SKM-1 treated with dmso at 0.1 percent for 144 hours (cell line): ENCODE data around the gene SACS.
"Not testable (repeated sequence)": the region's sequence is repeated elsewhere in the genome, so short reads cannot be mapped to it uniquely, and the experiment has no call there.

Experiments
- DNase-seq: peaks from one replicate; lab custom pipeline; 2025; ENCODE audit not compliant: unreplicated experiment; lab: John Stamatoyannopoulos, UW

Gene SACS

DNA sequence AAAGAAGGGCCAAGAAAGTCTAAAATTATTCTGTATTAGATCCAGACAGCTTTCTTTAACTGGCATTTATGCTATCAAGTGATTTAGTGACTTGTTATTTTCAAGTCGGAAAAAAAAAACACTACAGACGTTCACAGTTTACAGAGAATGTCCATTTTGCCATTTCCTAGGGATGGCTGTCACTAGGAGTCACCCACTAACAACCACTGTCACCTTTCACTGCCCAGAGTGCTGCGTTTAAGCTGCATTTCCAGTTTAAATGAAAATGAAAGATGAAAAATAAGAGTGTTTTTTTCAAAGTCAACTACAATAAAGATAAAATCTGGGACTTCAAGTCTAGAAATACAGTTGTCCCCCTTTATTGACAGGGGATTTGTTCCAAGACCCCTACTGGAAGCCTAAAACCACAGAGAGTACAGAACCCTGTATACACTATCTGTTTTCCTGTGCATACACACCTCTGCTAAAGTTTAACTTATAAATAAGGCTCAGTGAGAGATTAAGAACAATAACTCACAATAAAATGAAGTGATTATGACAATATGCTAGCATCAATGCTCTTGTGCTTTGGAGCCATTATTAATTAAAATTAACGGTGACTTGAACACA lies 112.5 kb downstream of the SACS start:
- DNase-seq, result no peak

DNA sequence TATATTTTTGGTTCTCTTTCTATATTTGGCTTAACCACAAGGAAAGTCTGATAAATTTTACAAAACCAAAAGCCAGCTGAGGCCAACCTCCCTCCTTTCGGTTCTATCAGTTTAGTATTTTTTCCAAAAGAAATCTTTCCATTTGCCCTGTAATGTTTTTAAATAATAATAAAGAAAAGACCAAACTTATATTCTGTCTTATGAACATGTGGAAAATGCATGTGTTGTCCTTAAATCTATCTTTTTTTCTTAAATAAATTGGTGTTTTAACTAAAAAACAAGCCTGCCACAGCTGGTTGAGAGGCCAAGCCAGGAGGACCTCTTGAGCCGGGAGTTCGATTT lies 113.6 kb downstream of the SACS start:
- no peak for DNase-seq

DNA sequence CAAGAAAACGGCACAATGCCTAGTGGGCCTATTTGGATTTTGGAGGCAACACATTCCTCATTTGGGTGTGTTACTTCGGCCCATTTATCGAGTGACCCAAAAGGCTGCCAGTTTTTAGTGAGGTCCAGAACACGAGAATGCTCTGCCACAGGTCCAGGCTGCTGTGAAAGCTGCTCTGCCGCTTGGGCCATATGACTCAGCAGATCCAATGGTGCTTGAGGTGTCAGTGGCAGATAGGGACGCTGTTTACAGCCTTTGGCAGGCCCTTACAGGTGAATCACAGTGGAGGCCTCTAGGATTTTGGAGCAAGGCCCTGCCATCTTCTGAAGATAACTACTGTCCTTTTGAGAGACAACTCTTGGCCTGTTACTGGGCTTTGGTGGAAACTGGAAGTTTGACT lies 118.7 kb downstream of the SACS start:
- DNase-seq, result not testable (repeated sequence)

DNA sequence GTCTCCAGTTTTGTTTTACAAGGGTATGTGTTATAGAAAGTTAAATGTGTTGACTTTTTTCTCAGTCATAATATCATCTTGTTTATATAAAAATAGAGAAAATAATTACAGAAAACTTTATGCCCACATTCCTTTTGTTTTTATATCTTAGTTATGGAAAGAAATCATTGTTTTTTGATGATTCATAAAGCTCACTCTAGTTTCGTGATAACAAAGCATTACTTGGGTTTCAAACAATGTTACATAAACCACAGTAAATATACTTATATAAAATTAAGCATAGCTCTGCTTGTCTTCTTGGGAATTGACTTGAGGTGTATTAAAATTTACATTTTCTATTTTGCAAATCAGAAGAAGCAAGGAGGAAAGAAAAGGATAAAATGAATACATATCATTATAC lies 140.9 kb downstream of the SACS start:
- no peak for DNase-seq

DNA sequence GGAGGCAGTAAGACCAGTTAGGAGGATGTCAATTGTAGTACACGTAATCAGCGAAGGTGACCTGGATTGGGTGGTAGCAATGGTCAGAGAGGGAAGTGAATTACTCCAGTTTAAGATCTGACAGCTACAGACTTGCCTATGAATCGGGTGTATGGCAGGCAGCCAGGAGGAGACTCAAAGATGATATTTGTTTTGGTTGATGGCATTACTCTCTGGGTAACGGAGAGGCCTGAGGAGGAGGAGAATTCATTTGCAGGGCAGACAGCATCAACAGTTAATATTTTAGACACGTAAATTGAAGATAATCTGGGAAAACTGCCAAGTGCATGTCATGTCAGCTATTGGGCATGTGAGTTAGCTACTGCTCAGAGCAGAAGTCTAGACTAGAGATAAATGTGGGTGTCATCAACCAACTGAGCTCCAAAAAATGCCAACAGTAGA lies 143.6 kb downstream of the SACS start:
- DNase-seq, result no peak

DNA sequence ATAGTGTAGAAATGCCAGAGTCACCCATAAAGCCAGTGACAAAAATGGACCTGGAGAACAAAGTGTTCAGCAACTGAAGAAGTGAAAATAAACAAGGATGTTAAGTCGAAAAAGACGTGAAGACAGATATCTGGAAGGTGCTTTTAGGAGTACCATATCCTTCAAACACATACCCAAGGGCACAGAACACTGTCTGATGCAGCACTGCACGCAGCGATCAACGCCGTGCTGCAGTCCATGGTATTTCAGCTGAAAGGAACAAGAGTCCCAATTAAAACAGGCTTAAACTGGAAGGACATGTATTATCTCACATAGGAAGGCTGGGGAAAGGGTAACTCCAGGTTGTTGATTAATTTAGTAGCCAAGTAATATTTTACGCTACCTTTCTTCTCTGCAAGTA lies 144.5 kb downstream of the SACS start:
- DNase-seq, result no peak

DNA sequence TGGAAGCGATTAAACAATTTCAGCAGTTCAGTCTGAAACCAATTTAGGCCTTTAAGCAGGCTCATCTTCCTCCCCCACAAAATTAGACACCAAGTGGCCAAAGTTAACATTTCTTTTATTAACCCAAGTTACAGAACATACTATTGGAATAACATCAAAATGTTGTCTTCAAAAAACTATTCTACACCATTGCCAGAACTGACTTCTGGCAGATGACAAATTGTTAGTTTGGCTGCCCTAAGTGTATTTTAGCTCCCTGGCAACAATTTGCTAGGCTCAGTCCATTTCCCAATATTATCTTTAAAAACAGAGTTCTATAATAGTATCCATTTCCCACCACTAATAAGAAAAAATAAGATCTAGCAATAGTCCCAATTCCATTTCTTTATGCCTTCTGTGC lies 144.9 kb downstream of the SACS start:
- DNase-seq, result no peak

DNA sequence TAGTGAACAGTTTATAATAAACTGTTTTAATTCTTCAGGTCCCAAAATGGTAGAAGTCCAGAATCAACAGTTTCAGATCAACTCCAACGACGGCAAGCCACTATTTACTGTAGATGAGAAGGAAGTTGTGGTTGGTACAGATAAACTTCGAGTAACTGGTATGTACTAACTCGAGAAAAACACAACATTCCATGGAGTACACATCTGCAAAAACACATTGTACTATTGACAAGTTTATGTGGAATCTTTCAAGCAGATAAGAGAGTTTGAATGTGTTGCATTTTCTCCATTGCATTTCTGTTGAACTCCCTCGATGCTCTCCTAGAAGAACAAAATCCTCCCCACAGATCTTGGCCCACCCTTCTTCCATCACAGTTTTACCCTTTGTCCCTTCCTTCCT lies 154.2 kb downstream of the SACS start:
- no peak for DNase-seq
